Dedifferentiated amniotic fluid mesenchymal stem cell (primary cell): Measurements from ENCODE around the gene EBF3.

Experiments
- DNase-seq: peaks from one replicate; pipeline ENCODE4 v3.0.0-alpha.2; 2016; ENCODE audit errors: extremely low spot score

EBF3 gene

DNA sequence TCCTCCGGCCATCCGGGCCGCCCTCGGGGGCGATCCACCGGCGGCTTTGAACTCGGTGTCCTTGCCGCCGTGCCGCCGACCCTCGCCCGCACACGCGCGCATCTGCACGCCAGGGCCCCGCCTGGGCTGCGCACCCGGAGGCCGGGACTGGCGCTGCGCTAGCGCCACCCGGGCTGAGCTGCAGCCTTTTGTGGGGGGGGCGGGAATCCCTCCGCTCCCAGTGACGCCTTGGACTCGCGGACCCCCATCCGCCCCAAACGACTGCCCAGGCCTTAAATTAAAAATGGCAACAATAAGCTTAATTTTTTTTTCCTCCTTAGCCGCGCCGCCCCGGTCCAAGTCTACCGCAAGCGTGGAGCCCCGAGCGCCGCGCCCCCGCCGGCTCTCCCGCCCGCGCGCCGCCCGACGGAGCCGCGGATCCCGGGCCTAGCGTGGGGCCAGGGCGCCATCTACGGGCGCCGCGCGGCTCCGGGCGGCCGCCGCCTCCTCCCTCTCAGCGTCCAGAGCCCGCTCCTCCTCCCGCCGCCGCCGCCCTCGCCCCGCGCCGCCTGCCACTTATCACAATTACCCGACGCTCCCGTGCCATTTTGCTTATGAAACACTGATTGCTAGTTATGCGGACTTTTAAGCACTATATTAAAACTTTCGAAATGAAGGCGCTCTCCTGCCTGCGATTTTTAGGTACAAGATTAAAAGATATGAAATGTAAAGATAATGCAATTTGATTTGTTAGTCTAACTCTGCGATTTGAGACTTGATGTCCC lies 7.5 kb upstream of the EBF3 start:
- no peak for DNase-seq

DNA sequence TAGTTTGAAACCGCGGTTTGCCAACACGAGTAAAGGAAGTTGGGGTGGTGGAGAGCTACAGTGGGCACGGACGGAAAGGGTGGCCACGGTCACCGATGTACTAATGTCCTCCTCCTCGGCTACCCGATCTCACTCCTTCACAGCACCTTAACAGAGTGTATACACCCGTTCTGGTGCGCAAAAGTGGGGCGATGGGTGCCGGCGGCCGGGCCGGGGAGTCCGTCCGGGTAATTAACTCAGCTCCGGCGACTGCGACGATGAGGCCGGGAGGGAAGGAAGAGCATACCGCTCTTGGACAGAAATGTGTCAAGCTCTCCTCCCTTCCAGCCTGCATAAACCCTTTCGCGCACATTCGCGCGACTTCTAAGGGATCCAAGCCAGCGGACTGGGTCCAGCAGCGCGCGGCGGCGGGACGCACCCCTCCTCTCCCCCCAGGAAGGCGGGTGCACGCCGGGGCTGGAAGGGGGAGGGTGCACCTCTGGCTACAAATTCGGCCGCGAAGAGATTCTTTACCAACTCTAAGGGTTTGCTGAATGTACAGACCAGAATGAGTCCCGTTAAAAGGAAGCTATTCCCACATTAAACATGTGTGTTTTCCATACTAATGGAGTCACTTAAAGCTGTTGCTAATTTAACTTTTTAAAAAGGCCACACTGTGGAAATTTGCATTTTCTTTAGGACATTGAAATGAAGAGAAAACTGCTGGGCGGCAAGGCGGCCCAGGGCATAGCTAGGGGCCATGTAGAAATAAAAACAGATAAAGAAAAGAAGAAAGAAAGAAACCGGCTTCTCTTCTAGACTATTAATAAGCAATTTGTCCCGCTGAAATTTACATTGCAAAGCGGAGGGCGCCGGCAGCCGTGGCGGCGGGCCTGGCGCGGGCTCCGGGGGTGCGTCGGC lies 6.6 kb upstream of the EBF3 start:
- DNase-seq, result no peak

DNA sequence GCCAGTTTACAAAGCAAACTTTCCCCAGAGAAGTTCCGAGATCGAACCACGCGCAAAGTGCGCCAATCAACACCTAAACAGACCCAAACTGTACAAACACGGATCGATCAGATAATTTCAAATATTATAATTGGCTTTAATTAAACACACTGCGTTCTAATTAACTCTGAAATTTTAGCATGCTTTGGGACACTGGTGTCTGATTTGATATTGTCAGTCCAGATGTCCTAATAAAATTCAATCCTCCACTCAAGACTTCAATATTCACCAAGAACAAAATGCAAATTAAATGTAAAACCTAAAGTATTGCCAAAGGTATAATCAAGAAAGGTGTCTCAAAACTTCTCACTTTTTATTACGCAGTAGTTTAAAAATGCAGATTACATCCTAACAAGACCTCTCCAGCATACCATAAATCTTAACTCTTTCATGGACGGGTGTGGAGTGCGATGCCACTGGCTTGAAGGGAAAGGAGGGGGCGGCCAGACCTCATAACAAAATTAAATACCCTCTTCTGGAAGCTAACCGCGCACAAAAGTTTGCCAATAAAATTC lies 5.9 kb upstream of the EBF3 start:
- no peak for DNase-seq

DNA sequence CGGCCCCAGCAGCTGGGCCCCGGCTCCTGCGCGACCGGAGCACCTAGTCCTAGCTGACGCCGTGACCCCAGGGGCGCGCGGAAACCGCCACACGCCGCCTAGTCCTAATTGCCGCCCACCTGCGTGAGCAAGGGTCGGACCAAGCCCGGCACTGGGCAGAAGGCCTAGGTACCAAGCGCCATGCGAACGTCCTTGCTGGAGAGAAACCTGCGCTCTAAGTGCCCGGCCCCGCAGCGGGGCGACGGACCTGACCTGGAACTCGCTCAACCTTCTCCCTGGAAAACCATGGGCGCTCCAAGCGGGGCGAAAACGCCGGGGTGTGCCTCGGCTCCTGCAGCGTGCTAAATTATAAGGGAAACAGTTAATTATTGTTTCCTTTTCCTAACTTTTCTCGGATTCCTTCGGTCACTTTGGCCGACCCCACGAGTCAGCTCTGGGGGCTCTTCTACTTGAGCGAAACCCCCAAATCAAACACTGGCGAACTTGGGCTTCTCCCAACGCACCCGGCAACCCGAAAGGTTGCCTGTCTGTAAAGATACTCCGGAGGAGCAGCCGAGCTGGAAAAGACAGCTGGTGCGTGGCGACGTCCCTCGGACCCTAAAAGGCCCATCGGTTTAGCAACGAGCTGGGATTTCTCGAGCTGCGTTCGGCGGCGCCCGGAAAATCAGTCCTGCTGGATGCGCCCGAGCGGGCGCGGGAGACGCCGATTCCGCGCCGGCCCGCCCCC lies 5.3 kb upstream of the EBF3 start:
- DNase-seq, result no peak

DNA sequence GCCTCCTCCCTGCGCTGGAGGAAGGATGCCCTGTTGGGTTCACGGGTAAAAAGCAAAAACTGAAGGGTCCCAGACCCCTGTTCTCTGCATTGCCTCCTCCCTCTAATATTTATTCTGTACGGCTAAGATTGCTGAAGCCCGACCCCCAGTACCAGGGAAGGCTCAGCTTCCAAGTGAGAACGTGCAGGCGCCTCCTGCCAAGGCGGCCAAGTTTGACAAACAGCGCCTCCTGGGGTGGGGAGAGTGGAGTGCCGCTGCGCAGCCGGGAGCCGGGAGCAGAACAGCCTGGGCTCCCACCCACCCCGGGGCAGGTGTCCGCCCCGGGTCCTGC lies 4.7 kb upstream of the EBF3 start:
- no peak for DNase-seq

DNA sequence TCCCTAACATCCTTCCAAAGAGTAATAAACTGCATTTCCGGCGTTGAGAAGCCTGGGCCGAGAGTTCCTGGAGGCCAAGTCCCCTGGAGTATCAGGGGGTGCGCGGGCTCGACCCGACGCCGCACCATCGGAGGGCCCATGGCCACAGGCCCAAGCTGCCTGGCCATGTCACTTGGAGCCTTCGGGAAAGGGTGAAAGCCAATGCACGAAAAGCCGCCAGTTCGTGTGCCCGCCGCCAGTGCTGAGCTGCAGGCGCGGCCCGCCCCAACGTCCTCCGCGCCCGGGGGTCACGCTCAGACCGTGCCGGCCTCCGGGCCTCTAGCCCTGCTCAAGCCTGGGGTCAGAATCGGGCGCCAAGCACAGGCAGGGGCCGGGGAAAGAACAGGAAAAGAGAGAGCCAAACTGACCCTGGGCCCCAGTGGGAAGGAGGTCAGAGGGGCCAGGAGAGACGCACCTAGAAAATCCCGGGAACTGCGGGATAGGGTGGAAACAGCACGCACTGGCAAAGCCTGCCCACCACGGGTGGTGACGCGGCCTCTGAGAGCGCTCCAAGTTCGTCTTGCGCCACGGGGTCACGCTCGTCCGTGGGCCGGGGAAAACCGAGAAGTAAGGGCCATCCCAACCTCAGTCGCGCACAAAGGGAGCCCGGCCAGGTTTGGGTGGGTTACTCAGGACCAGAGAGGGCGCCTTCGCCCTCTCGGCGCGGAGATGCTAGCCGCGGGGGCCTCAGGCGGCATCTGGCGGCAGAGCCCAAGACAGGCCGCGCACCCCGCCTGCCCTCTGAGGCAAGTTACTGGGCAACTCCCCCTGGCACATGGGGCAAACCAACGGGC lies 4.2 kb upstream of the EBF3 start:
- DNase-seq, result no peak

DNA sequence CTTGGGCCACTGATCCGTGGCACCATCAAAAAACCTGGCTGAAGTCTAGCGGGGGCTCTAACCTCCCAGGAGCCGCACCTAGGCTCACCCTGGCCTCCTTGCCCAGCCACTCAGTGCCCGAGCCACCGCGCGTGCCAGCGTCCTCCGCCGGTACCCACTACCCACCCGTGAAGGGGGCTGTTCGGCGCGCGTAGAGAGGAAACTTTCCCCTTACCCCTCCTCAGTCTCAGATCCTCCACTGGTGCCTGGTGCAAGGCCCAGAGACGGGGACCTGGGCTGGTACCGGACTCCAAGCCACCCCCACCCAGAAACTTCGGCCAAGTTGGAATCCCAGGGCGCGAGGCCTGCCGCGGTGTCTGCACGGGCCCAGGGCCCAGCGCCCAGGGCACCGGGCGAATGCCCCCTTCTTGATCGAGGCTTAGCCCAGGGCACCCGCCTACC lies 3.5 kb upstream of the EBF3 start:
- DNase-seq, result no peak

DNA sequence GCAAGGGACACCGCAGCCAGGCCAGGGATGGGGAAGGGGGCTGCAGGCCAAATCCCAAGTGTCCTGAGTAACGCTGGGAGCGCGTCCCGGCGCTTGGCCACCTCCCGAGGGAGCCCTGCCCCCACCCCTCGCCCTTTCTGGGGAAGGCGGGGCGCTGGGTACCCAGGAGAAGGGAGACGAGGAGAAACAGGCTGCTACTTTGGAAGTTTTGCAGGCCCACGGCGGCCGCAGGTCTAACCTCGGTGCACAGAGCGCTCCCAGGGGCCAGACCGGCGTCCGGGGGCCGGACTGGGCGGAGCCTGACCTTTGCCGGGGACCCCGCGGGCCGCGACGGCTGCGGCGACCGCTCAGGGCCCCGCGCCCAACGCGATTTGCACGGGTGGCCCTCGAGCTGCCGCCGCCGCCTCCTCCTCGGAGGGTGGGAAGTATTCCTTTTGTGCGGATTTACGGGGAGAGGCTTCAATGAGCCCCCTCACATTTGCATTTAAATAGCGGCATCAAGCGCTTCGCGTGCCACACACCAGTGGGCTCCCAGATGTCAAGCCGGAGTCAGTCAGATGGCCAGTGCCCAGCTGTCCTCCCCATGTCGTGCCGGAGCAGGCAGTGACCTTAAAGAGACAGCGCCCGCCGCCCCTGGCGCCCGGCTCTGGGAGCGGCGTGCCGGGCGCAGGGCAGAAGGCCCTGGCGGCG lies 3.0 kb upstream of the EBF3 start:
- no peak for DNase-seq

DNA sequence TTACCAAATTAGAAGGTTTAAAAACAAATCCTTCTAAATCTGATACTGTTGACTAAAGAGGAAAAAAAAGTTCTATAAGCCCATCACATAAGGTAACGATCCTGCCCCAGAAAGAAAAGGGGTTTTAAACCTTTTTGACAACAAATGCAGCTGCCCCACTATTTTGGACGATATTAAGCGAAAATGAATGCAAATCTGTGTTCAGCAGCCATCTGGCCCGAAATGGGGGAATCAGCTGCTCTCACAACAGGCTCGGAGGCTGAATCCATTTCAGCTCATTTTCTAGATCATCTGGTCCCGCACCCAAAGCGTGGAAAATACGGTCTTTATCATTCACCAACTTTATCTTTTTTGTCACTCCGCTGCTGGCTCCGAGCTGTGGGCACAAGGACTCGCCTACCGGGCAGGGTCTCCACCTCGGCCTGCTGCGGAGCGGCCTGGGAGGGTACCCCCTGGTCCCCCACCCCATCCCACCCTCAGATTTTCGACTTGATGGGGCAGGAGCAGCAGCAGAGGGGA lies 2.4 kb upstream of the EBF3 start:
- DNase-seq, result no peak

DNA sequence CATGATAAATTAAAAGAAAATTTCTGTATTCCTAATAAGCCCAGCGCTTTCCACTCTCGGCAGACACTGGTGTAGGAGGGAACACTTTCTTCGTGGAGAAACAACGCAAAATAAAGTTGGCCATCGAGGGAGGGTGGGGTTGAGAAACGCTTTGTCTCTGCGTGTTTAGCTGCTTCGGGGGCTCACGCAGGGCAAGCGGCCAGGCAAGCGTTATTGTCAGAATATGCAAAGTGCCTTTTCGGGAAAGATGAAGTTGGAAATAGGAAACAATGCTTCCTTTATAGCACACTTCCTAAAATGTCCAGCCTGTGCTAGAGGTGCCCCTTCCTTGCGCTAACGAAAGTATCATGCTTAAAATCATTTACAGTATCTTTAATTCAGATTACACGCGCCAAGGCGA lies 1.9 kb upstream of the EBF3 start:
- DNase-seq, result no peak

DNA sequence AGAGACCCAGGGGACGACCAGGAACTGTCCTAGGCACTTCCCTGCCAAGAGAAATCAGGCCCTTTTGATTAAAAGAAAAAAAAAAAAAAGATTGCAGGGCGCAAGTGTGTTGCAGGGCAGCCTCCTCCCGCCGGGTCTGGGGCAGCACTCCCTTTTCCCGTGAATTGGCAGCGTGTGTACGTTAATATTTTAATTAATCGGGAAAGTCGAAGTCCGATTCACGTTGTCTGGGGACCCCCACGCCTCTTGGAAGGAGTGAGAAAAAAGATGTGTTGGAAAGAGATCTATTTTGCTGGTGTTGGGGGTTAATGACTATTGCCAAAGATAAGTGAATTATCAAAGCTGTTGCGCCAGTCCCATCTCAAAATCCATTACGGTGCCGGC lies 1.3 kb upstream of the EBF3 start:
- no peak for DNase-seq

DNA sequence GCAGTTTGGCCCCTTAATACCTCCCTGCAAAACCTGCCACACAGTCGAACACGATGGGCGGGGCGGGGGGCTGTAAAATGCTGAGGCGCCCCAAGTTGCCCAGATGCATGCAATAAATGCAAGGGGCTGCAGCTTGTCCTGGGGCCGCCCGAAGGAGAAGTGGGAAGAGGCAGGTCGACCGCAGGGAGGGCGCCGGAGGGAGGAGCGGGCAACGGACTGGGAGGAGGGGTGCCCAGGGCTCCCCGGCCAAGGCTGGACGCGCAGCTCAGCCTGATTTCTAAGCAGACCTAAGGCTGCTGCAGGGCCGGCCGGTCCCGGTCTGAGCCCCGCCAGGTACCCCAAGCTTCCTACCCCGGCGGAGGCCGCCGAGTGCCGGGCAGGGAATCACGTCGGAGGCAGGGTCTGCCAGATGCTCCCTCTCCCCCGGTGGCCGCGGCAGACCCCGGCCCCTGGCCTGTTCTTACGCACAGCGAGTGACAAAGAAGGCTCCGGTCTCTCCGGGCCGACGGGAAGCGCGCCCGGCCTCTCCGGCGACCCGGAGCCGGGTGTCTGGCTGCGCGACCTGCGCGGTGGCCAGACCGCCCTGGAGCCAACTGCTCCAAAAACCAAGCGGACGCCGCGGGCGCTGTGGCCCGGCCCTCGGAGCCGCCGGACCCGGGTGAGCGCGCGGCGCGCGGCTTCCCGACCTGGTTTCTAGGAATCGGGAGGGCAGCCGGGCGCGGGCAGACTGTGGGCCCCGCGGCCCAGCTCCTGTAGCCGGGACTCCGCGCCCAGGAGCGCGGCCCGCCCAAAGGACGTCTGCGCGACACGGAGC lies 744 bp upstream of the EBF3 start:
- DNase-seq, result no peak

DNA sequence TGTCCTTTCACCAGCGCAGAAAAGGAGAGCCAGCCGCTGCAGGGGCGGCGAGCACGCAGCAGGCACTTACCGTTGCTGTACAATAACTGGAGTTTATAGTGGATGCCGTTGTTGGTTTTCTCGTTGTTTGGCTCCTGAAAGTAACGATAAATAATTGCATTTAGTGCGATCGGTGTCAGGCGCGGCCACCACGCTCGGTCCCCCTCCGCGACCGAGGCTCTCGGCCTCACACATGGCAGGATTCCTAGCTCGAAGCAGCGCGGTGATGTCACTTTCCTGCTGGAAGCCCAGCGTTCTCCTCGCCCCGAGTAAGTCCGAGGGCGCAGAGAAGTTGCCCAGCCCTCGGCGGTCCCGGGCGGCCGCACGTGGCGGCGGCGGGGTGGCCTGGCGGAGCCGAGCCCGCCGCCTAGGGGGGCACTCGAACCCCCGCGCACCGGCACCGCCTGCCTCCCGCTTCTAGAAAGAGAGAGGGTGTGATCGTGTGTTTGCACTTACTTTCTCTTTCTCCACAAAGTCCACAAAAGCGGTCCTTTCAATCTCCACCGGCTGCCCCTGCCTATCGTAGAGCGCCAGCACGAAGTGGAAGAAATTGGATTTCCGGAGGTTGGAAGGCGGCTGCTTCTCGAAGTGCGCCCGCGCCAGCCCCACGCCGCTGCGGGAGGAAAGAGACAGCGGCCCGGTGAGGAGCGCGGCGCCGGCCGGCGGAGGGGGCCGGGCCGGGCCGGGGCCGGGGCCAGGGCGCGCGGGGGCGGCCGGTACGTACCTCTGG lies 1.0 kb downstream of the EBF3 start:
- DNase-seq, result peak; percentile 34

DNA sequence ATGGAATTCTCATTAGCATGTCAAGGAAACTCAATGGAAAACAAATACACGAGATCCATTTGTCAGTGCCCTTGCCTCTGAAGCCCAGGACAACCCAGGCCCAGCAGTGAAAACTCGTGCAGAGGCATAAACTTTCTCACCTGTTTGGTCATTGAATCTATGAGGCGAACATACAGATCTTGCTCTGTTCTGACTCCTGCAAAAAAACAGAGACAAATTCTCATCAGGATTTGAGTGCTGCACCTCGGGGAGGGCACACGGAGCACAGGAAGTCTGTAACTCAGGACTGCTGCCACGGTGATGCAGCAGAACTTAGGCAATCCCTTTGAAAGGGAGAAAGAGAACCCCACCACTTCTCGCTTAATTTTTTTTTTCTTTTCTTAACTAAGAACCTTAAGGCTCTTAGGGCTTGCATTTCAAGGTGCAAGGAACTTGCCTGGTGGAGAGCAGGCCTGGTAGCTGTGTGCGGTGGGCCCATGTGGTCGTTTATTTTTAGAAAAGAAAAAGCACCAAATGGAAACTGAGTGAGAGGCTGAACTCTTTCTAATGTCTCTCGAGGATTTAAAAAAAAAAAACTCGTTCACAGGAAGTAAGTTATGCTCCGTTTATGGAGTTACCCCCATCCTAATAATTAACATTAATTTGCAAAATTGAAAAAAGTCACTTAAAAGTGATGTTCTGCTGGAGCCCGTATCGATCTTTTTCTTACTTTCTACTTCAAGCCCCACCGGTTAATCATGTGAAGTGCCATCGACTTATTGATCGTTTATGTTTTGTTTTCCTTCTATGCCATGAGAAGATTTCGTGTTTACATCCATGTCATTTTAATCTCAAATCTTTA lies 1.8 kb downstream of the EBF3 start:
- DNase-seq, result no peak

DNA sequence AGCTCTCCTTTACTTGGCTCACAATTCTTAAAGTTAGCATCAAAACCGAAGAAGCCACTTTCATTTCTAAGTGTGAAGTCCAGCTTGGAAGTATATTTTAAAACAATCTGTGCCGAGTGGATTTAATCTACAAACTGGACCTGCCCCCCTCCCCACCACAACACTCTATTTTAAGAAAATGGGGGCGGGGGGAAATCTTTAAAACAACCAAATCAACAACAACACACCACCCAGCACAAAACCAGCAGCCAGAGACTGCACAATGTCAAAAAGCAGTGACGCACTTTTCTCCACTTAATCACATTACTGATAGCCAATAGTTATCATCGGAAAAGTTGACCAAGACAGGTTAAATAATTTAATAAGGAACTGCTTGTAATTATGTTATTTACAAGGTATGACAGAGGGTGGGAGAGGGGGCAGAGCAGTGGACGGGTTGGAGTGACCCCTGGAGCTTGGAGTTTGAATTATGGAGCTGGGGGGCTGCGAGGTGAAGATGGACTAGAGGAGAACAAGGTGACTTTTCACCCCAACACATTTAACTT lies 2.8 kb downstream of the EBF3 start:
- DNase-seq, result no peak

DNA sequence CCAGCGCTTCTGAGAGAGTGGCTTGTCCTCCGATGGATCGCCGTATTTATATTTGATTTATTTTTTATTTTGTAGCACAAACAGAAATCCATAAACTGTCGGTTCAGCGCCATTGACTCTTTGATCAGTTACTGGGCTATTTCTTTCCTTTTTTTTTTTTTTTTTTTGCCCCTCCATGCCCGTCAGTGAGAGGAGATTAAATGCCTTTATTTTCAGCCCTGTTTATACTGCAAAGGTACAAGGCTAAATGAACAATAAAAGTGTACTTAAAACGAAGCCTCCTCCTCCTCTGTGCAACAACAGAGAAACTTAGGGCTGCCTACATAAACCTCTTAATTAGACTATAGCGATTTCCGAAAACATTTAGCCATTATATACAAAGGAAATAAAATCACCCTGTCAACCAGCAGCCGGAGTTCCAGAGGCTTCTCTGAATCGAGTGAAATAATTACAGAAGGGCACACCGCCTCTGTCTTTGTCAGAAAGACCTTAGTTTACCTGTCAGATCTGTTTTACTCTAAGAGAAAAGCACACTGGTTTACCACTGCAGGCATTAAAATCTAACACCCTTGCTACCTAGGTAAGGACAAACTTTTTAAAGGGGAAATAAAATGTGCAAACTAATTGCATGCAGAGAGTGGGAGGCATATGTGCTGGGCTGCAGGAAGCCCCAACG lies 3.5 kb downstream of the EBF3 start:
- no peak for DNase-seq
